SH-SY5Y (cell line): ENCODE measurements around the gene TNFAIP8L1.

Source experiments
- GATA2 ChIP-seq: IDR thresholded peaks from 2 replicates; pipeline ENCODE4 v1.6.1; 2011; ENCODE audit warnings: mild to moderate bottlenecking, low read depth, low read length
- GATA3 ChIP-seq: IDR thresholded peaks from 2 replicates; pipeline ENCODE4 v1.6.1; 2011; ENCODE audit warnings: low read depth, mild to moderate bottlenecking, low read length, moderate library complexity

GRCh38 chr19:4619668-4620294, 19.5 kb upstream of the TNFAIP8L1 start:
- no peak for TF ChIP-seq GATA2
- no peak for TF ChIP-seq GATA3
